Glomerular endothelial cell (primary cell): ENCODE results near the gene NMU. TPM values are rescaled to one million over a fixed set of nuclear protein-coding genes. Genes with fewer than 3 reads are reported as not detected.
"Not testable (repeated sequence)": the region's sequence is repeated elsewhere in the genome, so short reads cannot be mapped to it uniquely, and the experiment has no call there.

Experiments
- DNase-seq: peaks from one replicate; pipeline ENCODE4 v3.0.0-alpha.2; 2011; ENCODE audit warnings: low read depth, low spot score; ENCODE audit errors: extremely low read depth
- total RNA-seq: library from RNA; depleted of rRNA; stranded (reverse); fragments of >200 nt; gene quantifications from 2 replicates; pipeline ENCODE4 v1.2.3, GENCODE V29; 2015

The NMU gene
- total RNA-seq, 1 donor from 2014 or later: 0.58 TPM

DNA sequence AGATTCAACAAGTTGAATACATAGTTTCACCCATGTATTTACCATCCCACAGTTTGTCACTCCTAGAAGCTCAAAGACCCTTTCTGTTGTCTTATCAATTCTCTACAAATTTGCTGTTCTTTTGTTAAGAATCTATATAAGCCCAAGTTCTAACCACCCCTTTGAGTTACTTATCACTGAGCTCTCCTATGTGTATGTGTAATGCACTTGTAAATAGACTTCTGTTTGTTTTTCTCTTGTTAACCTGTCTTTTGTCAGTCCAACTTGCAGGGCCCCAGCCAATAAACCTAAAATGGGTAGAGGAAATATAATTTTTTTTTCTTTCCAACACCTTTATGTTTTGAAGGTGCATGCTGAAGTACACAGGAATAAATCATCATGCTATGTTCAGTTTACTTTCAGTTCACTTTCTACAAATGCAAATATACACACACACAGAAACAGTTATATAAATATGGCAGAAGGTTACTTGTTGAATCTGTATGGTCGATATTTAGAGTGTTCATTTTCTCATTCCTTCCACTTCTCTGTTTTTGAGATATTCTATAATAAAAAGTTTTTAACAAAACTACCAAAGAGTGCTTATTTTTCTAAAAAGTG is 67.1 kb downstream of the NMU start:
- DNase-seq: no peak

DNA sequence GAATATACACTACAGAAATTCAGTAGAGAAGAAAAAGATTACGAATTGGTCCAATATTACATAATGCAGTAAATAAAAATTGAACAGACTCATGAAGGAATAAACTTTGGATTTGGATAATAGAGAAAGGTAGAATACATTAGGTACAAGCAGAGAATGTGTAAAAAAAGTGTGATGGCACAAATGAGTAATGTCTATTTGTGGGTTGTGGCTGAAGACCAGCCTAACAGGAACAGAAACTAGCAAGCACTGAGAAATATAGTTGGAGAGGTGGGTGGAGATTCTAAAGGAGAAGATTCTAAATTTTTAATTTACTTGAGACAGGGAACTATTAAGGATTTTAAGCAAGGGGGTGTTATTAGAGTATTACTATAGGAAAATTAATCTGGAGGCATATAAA is 74.2 kb downstream of the NMU start:
- DNase-seq: no peak

- no peak for DNase-seq
Observed at GRCh38 chr4:55560096-55560495, 76.0 kb downstream of the NMU start.

DNA sequence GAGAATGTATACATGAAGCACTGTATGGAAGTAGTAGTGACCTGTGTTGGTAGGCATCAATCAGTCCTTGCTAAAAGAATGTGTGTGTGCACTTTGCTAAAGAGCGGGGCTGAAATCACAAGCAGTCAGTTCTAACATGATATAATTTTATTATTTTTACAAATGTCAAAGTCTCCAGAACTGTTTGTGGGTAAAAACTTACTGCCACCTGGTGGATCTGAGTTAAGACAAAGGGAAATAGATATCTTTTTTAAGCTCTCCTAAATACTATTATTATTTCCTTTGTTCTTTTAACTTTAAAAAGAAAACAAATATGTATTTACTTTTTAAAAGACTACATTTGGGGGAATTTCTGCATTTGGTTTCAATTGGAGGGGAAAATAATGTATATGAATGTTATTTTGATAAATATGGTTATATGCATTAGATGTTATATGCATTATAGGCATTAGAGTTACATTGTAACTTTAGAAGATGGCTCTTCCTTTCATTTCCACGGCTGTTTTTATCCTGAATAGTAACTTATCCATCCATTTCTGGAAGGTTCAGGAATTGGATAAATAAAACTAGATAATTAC is 81.6 kb downstream of the NMU start:
- DNase-seq: no peak

DNA sequence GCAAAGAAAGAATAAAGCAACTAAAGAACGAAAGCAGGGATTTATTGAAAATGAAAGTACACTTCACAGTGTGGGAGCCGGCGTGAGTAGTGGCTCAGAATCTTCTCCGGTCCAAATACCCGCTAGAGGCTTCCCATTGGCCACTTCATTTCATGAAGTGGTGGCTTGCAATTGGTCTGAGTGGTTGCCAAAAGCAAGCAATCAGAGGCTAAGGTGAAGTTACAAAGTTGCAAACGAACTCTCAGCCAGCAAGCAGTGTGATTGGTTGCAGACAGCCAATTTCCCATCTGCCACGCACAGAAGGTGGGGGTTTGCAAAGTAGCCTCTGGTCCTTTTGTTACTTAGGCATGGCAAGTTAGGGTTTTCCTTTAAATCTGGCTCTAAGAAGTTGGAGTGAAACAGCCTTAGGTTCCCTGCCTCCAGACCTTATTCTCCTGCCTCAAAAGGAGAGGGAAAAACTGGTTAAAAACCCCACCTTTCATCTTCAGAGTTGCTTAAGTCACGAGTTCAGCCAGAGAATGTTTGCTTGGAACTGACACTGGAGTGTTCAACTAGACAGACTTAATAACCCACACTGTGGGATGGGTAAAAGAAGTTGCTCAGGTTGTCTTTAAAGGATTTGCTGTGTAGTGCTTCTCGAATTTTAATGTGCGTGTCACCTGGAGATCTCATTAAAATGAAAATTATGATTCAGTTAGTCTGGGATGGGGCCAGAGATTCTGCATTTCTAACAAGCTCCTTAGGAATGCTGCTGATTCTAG is 82.5 kb downstream of the NMU start:
- DNase-seq: no peak

- not testable (repeated sequence) for DNase-seq
Observed at GRCh38 chr4:55551964-55552363, 84.1 kb downstream of the NMU start.

DNA sequence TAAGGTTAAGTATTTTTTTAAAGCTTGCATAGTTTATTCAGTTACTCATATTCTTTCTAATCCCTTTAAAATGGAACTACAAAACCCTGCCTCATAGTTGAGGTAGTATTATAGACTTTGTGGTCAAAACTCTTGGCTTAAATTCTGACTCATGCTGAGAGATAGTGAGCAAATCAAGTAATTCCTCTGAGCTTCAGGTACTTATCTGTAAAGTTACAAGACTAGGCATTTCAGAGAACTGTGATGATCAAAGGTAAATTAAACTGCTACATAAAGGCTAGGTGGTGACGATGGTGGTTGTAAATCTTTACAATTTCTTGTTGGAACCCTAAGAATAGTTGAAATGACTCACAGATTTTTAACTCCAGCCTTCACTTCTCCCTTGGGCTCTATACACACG is 86.2 kb downstream of the NMU start:
- no peak for DNase-seq

DNA sequence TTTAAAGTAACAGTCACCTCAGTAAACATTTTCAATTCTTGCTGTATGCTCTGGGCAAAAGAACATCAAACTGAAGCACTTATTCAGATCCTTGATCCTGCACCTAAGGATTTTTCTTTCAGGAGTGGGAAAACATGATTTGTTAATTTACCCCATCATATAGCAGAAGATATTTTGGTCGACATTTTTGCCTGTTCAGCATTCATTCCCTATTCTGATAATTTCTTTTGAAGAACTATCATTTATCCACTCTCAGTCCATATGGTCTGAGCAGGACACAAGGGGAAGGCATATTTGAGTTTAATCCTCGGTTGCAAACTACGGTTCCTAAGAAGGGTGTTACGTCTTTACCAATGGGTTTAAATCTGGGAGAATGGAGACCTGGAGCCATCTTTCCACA is 88.2 kb downstream of the NMU start:
- DNase-seq: no peak

- no peak for DNase-seq
Observed at GRCh38 chr4:55547466-55547770, 88.7 kb downstream of the NMU start.

DNA sequence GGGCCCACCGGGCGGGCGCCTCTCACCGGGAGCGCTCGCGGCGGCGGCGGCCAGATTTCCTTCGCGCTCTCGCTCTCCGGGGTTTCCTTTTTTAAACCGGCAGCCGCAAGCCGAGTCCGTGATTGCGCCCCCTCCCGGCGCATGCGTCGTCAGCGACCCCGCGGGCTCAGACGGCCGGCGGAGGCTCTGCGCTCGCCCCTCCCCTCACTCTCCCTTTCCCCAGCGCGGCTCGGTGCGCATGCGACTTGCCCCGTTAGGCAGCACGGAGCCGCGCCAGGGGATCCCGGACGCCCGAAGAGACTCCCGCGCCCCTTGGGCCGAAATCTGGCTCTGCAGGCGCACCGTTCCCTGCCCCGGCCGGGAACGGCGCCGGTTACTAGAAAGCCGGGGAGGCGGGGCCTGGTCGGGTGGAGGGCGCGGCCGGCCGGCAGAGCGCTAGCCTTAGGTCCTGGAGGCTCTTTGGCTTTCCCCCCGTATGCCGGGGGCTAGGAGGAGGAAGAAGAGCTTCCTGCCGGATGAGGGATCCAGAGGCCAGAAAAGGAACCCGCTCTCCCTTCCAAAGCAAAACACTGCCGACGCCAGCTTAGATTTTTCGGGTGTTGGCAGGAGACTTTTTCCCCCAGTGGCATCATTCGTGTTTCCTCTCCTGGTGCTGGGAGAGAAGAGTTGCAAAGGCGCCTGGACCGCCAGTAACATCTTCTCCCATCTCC is 89.2 kb downstream of the NMU start, which contains the start of gene CLOCK:
Gene CLOCK, minus strand, starts transcription at position 154 of the 710 bp plus-strand sequence. CDS start 64,124 bp downstream, outside the sequence.
- no peak for DNase-seq

- no peak for DNase-seq
Observed at GRCh38 chr4:55546506-55546755, 89.7 kb downstream of the NMU start.

DNA sequence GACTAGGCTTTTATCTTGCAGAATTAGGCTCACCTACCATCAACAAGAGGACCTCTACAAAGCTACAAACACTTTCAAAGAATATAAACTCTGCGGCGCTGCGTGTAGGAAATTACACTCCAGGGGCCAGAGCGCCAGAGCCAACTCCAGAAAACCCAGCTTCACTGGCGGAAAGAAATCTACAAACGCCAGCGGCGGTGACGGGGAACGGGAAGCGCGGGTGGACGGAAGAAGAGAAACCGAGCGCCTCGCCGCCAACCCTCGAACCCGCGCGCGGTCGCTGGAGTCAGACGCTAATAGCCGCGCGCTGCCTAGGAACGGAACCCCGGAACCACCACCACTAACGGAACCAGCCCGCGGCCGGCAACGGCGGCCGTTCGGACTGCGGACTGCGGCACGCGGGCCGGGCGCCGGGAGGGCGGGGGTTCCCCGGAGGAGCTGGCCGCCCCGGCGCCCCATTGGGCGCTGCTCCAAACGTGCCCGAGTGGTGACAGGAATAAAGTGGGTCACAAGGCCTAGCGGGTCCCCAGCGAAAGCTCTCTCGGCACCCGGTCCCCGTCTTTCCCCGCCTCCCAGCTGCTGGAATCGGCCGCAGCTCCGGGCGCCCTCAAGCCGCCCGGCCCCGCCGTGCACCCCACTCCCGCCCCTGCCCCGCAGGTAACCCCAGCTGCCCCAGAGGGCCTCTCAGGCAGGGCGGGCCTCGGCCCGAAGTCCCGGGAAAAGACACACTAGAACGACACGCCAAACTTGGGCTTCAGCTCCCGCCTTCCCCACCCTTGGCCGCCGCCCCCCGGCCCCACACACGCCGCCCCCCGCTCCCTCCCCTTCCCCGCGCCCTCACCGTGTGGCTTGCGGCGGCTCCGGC is 90.2 kb downstream of the NMU start:
- no peak for DNase-seq

Other genes with a start within 250 kb of the NMU start
- gene TMEM165, start 240.3 kb downstream of the NMU start, total RNA-seq: 151 and 228 TPM in 2 replicates
- 15.2 and 23.8 TPM in 2 replicates for gene CLOCK, start 89.4 kb downstream of the NMU start, total RNA-seq
- gene PDCL2, start 44.1 kb downstream of the NMU start, total RNA-seq: not detected in 2 replicates
- gene EXOC1L, start 183.5 kb upstream of the NMU start, total RNA-seq: not detected in 2 replicates
- gene EXOC1, start 217.3 kb upstream of the NMU start, total RNA-seq: 37.4 and 42.5 TPM in 2 replicates